Urinary bladder (tissue), 4 donors: Measurements from ENCODE around the gene SNX33. TPM values are rescaled to one million over a fixed set of nuclear protein-coding genes. Genes with fewer than 3 reads are reported as not detected.
"Not testable (repeated sequence)": the region's sequence is repeated elsewhere in the genome, so short reads cannot be mapped to it uniquely, and the experiment has no call there.

Source experiments
- DNase-seq: peaks from one replicate; pipeline ENCODE4 v3.0.0-alpha.2; 2015; ENCODE audit errors: extremely low spot score
- H3K27ac ChIP-seq: one replicate; pipeline ENCODE4 v1.5.1; 2013; ENCODE audit warnings: low read depth, mild to moderate bottlenecking, moderate library complexity
- H3K36me3 ChIP-seq: one replicate; pipeline ENCODE4 v1.6.1; 2013; ENCODE audit warnings: mild to moderate bottlenecking, moderate library complexity; ENCODE audit not compliant: insufficient read depth
- H3K4me1 ChIP-seq: one replicate; pipeline ENCODE4 v1.6.1; 2013; ENCODE audit warnings: mild to moderate bottlenecking, moderate library complexity; ENCODE audit not compliant: insufficient read depth
- H3K4me3 ChIP-seq: one replicate; pipeline ENCODE4 v1.5.1; 2013; ENCODE audit warnings: low read depth, low read length
- WGBS: extraction: QIAGEN DNeasy Blood & Tissue Kit; methylation state at CpG from one replicate; pipeline ENCODE4 v1.1.7; 2013; 5-methylcytosine and 5-hydroxymethylcytosine counted together
- polyA plus RNA-seq: library from polyadenylated mRNA; stranded (reverse); fragments of 200-250 nt; gene quantifications from one replicate; pipeline ENCODE4 v1.2.3, GENCODE V29; 2013
- total RNA-seq: library from RNA; depleted of rRNA; stranded (reverse); fragments of >200 nt; gene quantifications from one replicate; pipeline ENCODE4 v1.2.3, GENCODE V29; 2014
- donor health status: healthy with polysubstance abuse.
- donor health status: healthy.

SNX33 gene
- total and polyA plus RNA-seq, 2 donors, result 11.1 to 25.8 TPM

DNA sequence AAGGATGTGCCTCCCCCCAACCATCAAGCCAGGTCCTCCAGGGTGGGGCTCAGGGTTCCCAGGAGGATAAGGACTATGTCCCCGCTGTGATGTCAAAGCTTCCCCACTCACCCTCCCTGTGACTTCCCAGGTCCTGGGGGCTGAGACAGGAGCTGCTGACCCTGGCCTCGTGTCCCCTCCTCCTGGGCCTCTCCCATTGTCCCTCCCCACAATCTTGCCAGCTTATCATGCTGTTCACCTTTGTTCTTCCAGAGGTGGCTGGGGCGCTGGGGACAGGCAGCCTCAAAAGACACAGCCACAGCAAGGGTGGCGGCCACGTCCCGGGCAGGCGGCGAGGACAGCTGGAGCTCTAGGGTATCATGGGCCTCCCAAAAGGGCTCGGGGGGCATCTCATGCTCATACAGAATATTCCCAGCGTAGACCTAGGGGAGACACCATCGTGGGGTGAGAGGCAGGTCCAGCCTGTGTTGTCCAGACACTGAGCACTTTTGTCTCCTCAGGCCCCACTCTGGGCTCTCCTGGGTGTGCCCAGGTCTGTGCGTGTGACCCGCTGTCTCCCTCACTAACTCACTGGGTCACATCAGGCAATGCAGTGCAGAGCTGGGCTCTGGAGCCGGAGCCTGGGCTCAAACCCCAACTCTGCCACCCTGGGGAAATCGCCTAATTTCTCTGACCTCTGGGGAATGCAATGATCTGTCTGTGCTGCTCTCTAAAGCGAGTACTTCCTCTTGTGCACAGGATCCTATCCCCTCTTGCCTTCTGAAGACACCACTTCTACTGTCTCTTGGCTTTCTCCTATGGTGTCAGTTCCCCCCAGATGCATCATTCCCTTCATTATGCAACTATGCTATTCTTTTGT lies 30.0 kb downstream of the SNX33 start:
- DNase-seq, result no peak
- no peak overlapping the region for H3K27ac ChIP-seq
- H3K4me3 ChIP-seq, result no peak overlapping the region
- no peaks in the 10 kb centered on the region for H3K4me1 ChIP-seq
- 87% methylated on average over 16 of the region's 16 CpGs for WGBS
- H3K36me3 ChIP-seq, result no peaks in the 10 kb centered on the region

DNA sequence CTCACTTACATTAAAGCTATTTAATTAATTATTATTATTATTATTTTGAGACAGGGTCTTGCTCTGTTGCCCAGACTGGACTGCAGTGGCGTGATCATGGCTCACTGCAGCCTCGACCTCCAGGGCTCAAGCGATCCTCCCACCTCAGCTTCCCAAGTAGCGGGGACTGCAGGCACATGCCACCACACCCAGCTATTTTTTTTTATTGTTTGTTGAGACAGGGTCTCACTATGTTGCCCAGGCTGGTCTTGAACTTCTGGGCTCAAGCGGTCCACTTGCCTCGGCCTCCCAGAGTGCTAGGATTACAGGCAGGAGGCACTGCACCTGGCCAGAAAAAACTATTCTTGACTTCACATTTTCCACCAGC lies 30.6 kb downstream of the SNX33 start:
- not testable (repeated sequence) for H3K4me1 ChIP-seq, H3K4me3 ChIP-seq, H3K27ac ChIP-seq, DNase-seq, H3K36me3 ChIP-seq
- WGBS, result 90% methylated on average over 6 of the region's 6 CpGs

DNA sequence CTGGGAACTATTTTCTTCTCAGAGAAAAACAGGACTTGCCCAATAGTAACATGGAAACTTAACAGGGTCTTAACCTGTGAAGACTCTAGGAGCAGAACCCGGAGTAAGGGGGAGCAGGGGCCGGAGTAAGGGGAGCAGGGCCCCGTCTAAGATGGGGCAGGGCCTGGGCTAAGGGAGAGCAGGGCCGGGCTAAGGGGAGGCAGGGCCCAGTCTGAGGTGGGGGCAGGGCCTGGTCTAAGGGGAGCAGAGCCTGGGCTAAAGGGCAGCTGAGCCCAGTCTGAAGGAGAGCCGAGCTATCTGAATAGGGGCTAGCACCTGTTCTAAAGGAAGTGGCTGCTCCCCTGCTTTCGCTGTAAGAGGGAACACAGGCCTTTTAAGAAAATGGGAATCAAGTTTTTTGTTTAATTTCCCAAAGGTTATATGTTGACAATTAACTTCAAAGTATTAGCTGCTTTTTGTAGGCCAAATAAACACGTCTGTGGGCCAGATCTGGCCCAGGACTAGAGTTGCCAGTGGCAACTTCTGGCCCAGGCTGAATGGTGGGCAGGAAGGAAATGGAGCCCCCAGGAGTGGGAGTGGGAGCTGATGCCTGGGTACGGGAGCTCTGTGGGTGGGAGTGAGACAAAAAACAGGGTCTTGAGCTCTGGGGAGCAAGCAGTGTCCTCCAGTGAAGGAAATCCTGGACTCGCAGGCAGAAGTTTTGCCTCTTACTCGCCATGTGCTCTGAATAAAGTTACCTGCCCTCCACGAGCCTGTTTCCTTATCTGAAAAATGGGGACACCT lies 32.5 kb downstream of the SNX33 start:
- no peak for DNase-seq
- WGBS, result 75% methylated on average over 11 of the region's 11 CpGs
- H3K4me3 ChIP-seq, result no peak overlapping the region
- H3K36me3 ChIP-seq, result no peaks in the 10 kb centered on the region
- H3K4me1 ChIP-seq, result no peaks in the 10 kb centered on the region
- no peak overlapping the region for H3K27ac ChIP-seq

DNA sequence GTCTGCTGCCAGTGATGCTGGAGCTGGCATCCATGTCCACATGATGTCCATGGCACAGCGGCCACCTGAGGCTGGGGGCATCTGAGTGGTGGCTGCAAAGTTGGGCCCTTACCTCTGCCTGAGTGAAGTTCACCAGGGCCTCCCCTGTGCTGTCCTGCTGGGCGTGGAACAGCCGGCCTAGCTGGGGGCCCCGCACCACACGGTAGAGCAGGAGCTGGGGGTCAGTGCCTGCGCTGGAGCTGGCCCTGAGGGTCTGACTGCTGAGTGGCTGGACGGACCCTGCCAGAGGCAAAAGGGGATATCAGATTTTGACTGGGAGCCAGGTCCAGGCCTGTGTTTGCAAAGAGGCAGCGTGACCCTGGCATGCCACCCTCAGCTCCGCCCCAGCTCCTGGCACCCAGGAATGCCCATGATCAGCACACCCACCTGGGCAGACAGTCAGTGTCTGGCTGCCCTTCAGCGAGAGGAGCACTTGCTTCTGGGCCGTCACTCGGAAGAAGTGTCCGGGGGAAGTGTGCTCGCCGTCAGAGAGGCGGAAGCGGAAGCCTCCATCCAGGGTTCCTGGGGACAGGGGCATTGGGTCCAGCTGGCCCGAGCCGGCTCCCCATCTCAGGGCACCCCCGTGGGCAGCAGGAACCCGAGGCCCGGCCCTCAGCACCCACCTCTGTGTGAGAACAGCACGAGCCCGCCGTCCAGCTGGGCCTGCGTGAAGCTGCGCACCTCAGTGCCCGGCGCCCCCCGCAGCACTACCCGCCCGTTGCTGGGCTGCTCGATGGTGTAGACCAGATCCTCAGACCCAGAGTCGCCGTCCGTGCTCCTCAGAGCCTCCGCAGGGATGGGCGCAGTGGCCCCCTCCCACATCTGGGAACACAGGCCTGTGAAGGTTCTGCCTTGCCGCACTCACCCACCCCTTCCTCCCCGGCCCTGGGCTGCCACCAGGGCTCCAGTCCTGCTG lies 34.7 kb downstream of the SNX33 start:
- Histone ChIP-seq H3K4me3 (no peak overlapping the region), H3K4me1 (no peaks in the 10 kb centered on the region), H3K27ac (no peak overlapping the region), H3K36me3 (no peaks in the 10 kb centered on the region)
- no peak for DNase-seq
- WGBS, result 89% methylated on average over 40 of the region's 40 CpGs

DNA sequence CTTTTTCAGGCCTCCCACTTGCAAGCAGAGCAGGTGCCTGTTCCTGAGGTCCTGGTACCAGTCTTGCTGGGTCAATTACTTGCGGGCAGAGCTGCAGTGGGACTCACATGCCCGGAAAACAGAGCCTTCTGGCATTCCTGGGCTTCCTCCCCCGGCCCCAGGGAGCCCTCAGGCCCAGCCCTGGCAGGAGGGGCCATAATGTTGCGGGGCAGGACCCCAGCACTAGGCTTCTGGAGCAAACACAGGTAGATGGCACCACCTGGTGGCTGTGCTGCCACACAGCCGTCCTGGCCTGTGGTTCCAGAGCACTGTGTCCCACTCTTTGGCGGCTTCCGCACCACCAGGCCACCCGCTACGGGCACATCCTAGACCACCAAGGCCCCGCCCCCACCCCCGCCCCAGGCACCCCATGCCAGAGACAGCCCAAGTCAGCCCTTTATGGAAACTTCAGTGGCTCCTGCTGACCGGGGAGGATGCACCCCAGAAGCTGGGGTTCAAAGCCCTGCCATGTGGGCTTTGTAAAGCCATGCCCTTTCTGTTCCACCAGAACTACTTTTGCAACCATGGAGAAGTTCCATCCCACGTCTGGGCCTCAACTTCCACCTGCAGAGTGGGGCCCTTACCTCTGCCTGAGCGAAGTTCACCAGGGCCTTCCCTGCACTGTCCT lies 36.1 kb downstream of the SNX33 start:
- H3K4me1 ChIP-seq, DNase-seq, H3K4me3 ChIP-seq, H3K27ac ChIP-seq, H3K36me3 ChIP-seq: not testable (repeated sequence)
- WGBS, result 33% methylated on average over 14 of the region's 14 CpGs

DNA sequence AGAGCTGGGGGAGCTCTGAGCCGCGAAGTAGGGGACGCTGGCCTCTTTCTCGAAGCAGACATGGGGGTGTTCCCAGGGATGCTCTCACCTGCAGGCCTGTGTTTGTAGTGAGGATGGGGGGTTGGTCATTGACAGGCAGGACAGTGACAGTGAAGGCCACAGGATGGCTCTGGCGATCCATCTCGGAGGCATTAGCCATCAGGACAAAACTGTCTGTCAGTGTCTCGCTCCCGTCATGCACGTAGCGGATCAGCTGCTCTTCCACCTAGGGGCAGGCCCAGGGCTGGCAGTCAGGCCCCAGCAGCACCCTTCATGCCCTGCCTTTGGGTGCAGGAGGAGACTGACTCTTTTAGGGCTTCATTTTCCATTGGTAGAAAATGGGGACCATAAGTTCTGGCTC lies 36.9 kb downstream of the SNX33 start:
- WGBS, result 85% methylated on average over 10 of the region's 10 CpGs
- Histone ChIP-seq H3K27ac (no peak overlapping the region), H3K4me1 (no peaks in the 10 kb centered on the region), H3K4me3 (no peak overlapping the region), H3K36me3 (no peaks in the 10 kb centered on the region)
- no peak for DNase-seq

DNA sequence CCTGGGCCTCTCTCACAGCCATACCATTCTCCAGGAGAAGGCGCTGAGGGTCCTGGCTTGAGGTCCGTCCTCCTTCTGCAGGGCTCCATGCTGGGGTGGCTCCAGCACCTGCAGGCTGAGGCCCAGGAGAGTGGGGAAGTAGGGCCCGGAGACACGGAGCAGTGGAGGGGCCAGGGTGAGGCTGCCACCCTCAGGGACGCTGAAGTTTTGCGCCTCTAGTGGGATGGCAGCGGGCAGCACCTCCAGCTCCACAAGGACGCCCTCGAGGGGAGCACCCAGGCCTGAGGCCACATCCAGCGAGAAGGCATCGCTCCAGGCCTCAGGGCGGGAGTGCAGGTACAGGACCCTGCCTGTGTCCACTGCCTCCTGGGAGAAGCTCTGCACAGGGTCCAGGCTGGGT lies 37.5 kb downstream of the SNX33 start:
- DNase-seq, result no peak
- WGBS, result 81% methylated on average over 12 of the region's 12 CpGs
- Histone ChIP-seq H3K27ac (no peak overlapping the region), H3K4me1 (no peaks in the 10 kb centered on the region), H3K36me3 (no peaks in the 10 kb centered on the region), H3K4me3 (no peak overlapping the region)

DNA sequence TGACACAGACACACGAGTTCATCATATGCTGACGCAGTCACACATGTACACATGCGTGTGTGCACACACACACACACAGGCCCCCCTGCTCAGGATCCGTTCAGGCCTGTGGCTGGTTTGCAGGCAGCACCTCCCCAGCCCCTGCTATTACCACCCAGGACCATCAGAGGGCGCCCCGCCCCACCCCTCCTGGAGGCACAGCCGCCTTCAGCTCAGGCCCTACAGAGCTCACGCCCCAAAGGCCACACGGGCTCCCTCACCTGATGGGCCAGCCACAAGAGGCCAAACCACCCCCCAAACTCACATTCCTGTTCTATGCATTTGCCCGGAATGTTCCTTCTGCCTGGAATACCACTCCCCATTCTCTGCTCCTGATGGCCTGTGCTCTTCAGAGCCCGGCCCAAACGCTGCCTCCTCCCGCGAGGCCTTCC lies 38.5 kb downstream of the SNX33 start:
- not testable (repeated sequence) for H3K27ac ChIP-seq, H3K36me3 ChIP-seq

DNA sequence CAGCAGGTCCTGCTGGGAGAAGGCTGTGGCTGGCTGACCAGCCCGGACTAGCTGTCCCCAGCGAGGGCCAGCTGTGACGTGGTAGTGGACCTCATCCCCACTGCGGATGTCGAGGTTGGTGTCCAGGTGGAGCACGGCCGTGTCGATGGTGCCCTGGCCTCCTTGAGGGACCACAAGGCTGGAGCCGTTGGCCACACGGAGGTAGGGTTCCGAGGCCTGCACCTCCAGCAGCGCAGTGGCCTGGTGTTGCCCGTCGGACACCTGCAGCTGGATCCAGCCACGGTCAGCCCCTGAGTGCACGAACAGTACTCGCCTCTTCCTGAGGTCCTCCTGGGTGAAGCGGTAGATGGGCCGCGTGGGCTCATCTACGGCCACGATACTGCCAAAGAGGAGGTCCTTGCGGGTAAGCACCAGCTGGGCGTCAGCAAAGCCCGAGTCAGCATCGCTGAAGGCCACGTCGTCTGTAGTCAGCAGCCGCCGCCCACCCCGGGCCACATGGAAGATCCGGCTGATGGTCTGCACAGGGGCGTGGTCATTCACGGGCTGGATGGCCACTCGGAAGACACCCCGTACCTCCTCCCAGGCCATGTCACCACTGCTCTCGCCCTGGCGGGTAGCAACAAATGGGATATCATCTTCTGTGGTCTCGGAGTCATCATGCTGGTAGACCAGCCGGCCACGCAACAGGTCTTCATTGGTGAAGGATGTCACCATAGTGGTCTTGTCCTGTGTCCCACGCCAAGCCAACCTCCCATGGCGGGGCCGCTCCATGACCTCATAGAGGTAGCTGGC lies 40.0 kb downstream of the SNX33 start:
- no peaks in the 10 kb centered on the region for H3K4me1 ChIP-seq
- H3K27ac ChIP-seq, result no peak overlapping the region
- H3K36me3 ChIP-seq, result no peaks in the 10 kb centered on the region
- DNase-seq, result no peak
- WGBS, result 90% methylated on average over 44 of the region's 44 CpGs
- H3K4me3 ChIP-seq, result no peak overlapping the region

More for the DNA sequence above, 38.5 kb downstream of the SNX33 start:
- 37% methylated on average over 14 of the region's 14 CpGs for WGBS
- H3K4me3 ChIP-seq, H3K4me1 ChIP-seq, DNase-seq: not testable (repeated sequence)

DNA sequence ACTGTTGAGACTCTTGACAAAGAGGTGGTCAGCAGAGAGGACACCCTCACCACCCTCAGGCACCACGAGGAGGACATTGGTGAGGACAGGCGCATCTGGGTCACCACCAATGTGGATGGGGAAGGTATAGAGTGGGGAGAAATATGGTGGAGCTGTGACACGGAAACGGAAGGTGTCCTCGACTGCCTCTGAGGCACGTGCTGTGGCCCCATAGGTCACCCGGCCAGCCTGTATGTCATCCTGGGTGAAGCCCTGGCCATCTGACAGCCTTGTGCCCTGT lies 40.5 kb downstream of the SNX33 start:
- H3K36me3 ChIP-seq, result no peaks in the 10 kb centered on the region

DNA sequence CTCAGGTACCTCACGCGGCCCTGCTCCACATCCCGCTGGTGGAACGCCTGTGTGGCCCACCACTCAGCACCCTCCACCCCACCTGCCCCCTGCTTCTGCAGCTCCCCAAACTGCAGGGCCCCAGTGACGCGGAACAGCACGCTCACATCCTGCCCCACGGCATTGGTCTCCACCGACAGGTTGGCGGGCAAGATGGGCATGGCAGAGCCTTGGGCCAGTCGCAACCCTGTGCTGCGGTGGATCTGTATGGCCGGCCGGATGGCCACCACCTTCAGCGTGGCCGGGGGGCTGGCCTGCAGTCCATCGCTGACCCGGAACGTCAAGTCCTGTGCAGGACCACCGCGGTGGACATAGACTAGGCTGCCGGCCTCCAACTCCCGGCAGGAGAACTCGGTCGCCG lies 41.1 kb downstream of the SNX33 start:
- Histone ChIP-seq H3K4me1 (no peaks in the 10 kb centered on the region), H3K36me3 (no peaks in the 10 kb centered on the region), H3K4me3 (no peak overlapping the region), H3K27ac (no peak overlapping the region)
- no peak for DNase-seq
- WGBS, result 93% methylated on average over 26 of the region's 26 CpGs

More for the DNA sequence above, 40.5 kb downstream of the SNX33 start:
- H3K4me1 ChIP-seq, result no peaks in the 10 kb centered on the region
- H3K27ac ChIP-seq, result no peak overlapping the region
- no peak for DNase-seq
- 91% methylated on average over 7 of the region's 7 CpGs for WGBS
- H3K4me3 ChIP-seq, result no peak overlapping the region

DNA sequence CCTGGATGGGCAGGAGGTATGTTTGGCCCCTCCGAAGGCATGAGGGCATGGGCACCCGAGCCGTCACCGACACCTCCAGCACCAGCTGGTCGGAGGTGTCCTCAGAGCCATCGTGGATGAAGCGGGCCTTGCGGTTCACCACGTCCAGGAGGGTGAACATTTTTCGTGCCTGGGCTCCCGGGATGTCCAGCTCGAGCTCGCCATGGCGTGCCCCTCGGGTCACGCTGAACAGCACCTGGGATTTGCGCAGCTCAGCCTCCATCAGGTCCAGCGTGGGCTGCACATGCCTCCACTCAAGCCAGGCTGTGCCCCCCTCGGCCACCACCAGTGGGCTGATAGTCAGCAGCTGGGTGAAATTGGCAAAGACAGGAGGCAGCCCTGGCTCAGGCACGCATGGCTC lies 41.7 kb downstream of the SNX33 start:
- not testable (repeated sequence) for H3K4me1 ChIP-seq, DNase-seq, H3K4me3 ChIP-seq, H3K36me3 ChIP-seq, H3K27ac ChIP-seq
- WGBS, result 89% methylated on average over 20 of the region's 20 CpGs
